Measurements from ENCODE around the gene EEF1B2.
"Not testable (repeated sequence)": the region's sequence is repeated elsewhere in the genome, so short reads cannot be mapped to it uniquely, and the experiment has no call there.

Gene EEF1B2

DNA sequence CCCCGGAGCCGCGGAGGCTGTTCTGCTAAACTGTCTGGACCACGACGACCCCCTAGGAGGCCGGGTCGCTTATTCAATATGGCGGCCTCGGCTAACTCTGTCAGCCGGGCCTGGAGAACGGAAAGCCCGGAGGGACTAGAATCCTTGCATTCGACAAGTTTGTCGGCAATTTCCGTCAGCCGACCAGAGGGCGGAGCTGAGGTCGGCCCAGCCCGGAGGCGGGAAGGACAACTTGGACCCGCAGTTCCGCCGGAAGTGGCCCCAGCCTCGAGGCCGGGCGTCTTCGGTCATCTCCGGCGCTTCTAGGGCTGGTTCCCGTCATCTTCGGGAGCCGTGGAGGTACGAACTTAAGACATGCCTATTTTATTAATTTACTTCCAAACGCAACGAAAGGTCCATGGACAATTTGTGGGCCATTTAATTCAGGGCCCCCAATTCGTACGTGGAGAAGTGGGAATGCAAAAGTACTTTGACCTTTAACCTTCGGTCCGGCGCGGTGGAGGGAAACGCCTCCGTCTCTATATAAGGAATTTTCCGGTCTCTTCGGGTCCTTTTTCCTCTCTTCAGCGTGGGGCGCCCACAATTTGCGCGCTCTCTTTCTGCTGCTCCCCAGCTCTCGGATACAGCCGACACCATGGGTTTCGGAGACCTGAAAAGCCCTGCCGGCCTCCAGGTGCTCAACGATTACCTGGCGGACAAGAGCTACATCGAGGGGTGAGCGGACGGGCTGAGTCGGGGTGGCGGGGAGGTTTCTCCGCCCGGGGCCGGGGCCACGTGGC lies at the start of gene EEF1B2, which contains the start of gene NDUFS1:
Gene EEF1B2, plus strand, starts transcription at position 550 of the 779 bp plus-strand sequence. Its CDS starts 85 bp downstream, at position 635.
Gene NDUFS1, minus strand, starts transcription at position 99 of the 779 bp plus-strand sequence. CDS start 5,766 bp downstream, outside the sequence.
- peak; percentile 71 to 85 for DNase-seq

DNA sequence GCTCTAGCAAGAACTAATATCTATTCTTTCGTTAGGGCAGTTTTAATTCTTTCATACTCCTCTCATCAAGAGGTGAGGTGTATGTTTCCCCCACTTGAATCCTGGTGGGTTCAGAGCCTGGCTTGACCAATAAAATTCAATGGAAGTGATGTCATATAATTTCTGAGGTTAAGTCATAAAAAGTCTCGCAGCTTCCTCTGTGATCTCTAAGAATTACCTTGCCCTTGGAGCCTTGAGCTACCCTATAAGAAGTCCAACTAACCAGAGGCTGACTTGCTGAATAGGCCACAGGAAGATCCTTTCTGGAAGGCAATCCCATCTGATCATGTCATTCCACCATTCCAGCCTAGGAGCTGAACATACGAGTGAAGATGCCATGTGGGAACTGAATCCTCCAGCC lies 47.6 kb upstream of the EEF1B2 start:
- no peak for DNase-seq

- no peak for DNase-seq
These were observed 46.7 kb upstream of the EEF1B2 start for GRCh38 chr2:206112846-206113547.

- DNase-seq: no peak
These were observed 44.6 kb upstream of the EEF1B2 start for GRCh38 chr2:206115026-206115578.

GRCh38 chr2:206116278-206116677 lies 43.4 kb upstream of the EEF1B2 start:
- DNase-seq: no peak

DNA sequence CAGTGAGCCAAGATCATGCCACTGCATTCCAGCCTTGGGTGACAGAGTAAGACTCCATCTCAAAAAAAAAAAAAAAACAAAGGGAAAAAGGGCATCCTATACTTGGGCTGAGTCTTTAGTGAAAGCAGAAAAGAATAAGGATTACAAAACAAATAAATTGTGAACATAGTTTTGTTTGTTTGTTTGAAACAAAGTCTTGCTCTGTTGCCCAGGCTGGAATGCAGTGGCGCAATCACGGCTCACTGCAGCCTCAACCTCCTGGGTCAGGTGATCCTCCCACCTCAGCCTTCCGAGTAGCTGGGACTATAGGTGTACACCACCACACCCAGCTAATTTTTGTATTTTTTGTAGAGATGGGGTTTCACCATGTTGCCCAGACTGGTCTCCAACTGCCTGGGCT lies 37.1 kb upstream of the EEF1B2 start:
- DNase-seq: not testable (repeated sequence)

DNA sequence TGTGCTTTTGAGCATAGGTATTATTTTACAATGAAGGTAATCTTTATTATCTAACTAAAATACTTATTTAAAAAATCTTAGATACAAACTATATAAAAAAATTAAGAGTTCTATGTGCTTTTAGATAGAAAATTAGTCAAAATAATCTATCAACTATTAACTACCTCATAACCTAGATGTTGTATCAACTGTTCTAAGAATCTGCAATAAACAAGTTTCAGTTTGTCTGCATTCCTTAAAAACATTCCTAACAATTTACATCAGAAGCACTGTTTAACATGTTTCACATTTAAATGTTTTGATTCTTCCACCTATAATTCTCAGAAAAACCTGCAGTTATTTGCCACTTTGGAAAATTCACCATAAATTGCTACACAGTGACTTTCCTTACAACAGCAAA lies 33.8 kb upstream of the EEF1B2 start:
- DNase-seq: no peak

DNA sequence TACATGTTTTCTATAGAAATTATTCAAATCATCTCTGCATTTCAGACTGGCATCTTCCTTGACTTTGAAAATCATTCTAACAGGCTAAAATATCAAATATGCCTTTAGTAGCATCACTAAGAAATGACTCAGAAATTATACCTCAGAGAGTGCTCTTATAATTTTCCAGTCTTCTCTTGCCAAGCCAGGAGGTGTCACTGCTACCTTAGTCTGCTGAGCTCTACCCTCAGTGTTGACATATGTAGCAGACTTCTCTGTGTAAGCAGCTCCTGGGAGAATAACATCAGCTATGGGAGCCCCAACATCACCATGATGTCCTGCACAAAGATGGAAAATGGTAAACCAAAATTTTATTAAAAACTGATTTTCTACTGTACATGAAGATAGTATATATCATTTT lies 32.0 kb upstream of the EEF1B2 start:
- peak; percentile 2 to 3 for DNase-seq

GRCh38 chr2:206143451-206143850 lies 16.2 kb upstream of the EEF1B2 start:
- no peak for DNase-seq

GRCh38 chr2:206144383-206144782 lies 15.3 kb upstream of the EEF1B2 start:
- DNase-seq: no peak

GRCh38 chr2:206145665-206146064 lies 14.0 kb upstream of the EEF1B2 start:
- no peak for DNase-seq

- DNase-seq: no peak
These were observed 10.4 kb upstream of the EEF1B2 start for GRCh38 chr2:206149330-206149729.

DNA sequence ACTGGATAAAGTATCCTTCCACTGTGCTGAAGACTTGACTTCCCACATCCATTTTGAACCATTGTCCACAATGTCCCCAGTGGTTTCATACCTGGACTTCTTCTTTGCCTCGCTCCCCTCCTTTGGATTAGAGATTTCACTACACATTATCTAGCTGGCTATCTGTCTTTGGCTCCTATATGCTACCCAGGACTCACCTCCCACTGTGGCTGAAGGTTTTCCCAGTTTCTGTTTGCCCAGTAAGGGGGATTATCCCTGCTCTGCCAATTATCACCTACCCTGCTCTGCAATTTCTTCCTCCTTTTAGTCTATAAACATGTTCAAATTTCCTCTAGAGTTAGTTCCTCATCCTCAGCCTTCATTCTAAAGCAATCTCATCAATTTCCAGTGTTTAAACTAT lies 9.5 kb upstream of the EEF1B2 start:
- DNase-seq: no peak

DNA sequence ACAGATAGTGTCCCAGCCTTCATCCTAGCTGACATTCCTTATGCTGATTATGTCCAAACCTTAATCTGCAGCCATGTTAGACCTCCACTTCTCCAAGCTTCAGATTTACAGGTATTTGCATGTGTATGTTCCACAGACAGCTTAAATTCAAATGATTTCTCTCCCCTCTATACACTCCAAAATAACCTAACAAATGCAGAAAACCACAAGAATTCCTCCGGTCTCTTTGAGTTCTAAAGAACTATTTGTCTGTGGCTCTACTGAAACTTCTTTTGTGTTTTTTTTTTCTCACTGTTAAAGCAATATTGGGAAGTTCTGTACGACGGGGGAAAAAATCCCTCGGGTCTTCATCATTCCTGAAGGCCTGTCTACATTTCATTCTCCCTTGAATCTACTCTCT lies 9.1 kb upstream of the EEF1B2 start:
- no peak for DNase-seq

DNA sequence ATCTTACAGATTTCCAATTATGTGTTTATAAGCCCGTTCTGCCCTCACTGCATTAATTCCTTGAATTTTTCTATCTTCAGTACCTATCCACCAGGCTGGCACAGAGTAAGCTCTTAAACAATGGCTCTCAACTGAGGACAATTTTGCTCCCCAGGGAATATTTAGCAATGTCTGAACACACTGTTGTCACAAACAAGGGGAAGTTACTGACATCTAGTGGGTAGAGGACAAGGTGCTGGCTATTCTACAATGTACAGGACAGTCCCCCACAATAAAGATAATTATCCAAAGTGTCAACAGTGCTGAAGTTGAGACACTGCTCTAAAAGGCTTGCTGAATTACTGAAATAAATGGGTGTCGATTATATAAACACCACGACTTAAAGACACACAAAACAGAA lies 5.5 kb upstream of the EEF1B2 start:
- no peak for DNase-seq

GRCh38 chr2:206157014-206157413 lies 2.7 kb upstream of the EEF1B2 start:
- DNase-seq: not testable (repeated sequence)

DNA sequence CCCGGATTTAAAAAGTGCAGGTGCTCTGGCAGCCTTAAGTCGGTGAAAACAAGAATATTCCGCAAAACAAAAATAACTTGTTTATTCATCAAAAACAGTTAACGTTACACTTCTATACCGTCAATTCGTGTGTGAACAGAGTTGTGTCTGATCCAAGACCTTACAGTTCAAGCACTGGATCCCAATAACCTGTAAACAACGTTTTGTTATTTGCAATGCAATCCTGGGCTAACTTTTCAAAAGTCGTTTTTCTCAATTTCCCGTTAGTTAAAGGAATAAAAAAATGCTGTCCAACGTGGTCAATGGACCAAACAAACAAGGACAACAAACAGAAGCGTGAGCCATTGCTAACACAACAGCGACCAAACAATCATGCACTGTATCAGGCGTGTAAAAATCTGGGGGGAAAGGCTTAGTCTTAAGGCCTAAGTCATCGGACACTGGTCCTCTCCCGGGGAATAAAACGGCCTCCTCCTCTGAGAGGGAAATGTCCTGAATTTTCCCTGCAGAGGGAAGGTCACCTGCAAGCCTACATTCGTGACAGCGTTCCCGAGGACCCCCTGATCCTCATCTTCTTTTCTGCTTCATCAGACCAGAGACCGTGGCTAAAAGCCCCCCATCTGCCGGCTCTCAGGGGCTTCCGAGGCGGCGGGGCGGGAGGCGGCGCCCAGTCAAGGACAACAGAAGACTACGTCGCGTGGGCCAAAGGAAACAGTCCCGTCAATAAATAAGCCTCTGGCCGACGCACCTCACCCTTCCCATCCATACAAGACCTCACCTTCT lies 941 bp upstream of the EEF1B2 start:
- peak in 1 of 2 experiments; percentile 2 for DNase-seq

DNA sequence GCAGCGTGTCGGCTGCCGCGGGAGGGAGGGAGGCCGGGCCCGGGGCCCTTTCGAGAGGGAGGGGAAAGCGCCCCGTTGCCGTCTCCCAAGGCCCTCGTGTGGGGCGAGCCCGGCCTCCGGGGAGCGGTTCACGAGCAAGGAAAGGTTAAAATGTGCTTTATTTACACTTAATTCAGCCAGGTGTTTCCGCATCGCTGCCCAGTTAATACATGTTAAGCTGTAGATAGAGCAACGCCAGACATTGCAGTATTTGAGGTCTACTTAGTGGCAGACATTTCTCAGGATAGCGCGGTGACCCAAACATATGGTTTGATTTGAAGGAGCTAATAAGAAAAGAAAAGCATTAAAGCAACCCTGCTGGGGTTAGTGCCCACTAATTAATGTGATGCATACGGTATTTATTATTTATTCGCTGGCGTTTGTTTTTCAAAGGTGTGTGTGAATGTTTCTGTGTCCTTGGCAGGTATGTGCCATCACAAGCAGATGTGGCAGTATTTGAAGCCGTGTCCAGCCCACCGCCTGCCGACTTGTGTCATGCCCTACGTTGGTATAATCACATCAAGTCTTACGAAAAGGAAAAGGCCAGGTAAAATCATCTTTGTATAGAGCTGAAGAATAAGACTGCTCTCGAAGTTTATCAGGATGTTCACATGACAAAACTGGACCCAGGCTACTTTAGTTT lies 571 bp downstream of the EEF1B2 start:
- no peak for DNase-seq

DNA sequence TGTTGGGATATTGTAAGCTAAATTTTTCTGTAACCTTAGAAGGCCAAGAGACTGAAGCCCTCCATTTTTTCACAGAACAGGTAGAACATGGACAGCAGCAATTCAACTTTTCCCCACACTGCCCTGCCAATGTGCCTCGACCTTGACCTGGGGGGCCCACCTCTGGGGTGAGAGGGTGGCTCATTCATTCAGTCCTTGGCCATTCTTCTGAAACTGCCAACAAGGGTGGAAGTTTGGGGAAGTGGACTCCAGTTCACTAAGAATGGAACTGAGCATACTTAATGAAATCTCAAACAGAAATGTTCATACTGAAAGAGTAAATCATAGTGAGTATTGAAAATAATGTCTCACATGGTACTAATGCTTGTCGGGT lies 1.1 kb downstream of the EEF1B2 start:
- no peak for DNase-seq

DNA sequence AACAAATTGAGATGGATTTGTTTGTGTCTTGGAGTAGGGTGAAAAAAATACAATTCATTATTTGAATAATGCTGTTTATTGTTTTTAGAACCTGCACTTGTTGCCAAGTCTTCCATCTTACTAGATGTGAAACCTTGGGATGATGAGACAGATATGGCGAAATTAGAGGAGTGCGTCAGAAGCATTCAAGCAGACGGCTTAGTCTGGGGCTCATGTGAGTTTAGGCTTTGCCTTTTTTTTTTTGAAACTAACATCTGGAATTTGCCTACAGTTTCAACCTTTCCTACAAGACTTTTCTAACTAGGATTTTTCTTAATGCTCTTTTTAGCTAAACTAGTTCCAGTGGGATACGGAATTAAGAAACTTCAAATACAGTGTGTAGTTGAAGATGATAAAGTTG lies 2.7 kb downstream of the EEF1B2 start:
- DNase-seq: not testable (repeated sequence)

DNA sequence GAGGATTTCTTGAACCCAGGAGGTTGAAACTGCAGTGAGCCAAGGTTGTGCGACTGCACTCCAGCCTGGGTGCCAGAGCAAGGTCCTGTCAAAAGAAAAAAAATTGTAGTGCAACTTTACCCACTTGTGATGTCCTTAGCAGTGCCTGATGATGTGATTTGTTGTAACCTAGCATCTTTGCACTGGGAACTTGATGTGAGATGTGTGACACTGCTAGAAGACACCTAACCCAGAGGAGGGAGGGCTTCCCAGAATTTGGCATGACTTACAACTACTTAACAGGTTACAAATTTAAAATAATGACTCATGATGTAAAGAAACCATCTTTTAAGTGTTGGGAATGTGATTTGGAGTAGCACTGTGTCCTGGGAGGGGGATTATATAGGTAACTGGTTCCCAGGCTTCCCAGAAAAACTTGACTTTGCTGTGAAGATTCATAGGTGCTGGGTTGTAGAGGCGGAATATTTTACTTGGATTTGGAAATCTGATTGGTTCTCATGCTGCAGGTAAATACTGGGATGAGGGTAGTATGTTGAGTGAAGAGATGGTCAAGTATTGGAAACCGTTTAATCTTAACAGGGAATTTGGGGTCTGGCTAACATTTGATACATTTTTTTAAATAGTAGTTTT lies 3.7 kb downstream of the EEF1B2 start:
- no peak for DNase-seq

DNA sequence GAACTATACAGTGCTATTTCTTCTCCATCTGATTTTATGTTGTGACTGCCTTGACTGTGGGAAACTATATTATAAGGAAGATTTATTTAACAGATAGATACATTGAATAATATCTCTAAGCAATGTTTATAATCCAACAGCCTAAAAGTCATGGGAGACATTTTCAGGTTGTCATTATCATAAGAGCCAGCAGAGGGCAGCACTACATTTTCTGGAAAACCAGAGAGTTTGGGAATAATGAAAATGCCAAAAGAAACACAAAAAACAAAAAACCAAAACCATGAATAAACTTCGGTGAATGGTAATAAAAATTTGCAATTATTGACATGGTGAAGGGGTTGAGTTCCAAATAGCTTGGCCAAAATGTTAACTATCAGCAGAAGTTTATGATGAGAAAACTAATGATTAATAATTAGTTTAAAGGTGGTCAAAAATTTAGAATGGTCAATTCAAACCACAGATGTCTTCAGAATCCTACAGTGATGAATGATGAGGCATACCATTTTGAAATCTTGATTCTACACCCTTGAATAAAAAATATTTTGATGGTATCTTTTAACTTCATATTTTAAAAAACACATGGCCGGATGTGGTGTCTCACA lies 4.7 kb downstream of the EEF1B2 start:
- DNase-seq: peak; percentile 4
